Astrocyte of the spinal cord (primary cell): Measurements from ENCODE around the gene ME3.
A peak's percentile ranks its signal among the peaks of the same experiment; 100 is the strongest.
"Not testable (repeated sequence)": the region's sequence is repeated elsewhere in the genome, so short reads cannot be mapped to it uniquely, and the experiment has no call there.

Experiments
- DNase-seq: peaks from one replicate; pipeline ENCODE4 v3.0.0; 2011; ENCODE audit warnings: low read depth, low spot score
- H3K4me3 ChIP-seq: 2 replicates; pipeline ENCODE4 v1.5.1; 2011; ENCODE audit warnings: low read depth, mild to moderate bottlenecking, low read length, moderate library complexity
- in situ Hi-C: cut with HindIII; loops from 2 replicates; pipeline ENCODE4 v1.10.0; 2017; ENCODE audit warnings: low sequenced_read_pairs
- TF ChIP-seq, protein P1 (sequence below): IDR thresholded peaks from 2 replicates; pipeline ENCODE4 v1.5.1; 2012; ENCODE audit warnings: low read depth, mild to moderate bottlenecking, low read length, inconsistent platforms

The ME3 gene

GRCh38 chr11:86663291-86663690 lies 9.1 kb downstream of the ME3 start:
- H3K4me3 ChIP-seq = no peak overlapping the region
- no peak for DNase-seq
- TF ChIP-seq, protein P1, sequence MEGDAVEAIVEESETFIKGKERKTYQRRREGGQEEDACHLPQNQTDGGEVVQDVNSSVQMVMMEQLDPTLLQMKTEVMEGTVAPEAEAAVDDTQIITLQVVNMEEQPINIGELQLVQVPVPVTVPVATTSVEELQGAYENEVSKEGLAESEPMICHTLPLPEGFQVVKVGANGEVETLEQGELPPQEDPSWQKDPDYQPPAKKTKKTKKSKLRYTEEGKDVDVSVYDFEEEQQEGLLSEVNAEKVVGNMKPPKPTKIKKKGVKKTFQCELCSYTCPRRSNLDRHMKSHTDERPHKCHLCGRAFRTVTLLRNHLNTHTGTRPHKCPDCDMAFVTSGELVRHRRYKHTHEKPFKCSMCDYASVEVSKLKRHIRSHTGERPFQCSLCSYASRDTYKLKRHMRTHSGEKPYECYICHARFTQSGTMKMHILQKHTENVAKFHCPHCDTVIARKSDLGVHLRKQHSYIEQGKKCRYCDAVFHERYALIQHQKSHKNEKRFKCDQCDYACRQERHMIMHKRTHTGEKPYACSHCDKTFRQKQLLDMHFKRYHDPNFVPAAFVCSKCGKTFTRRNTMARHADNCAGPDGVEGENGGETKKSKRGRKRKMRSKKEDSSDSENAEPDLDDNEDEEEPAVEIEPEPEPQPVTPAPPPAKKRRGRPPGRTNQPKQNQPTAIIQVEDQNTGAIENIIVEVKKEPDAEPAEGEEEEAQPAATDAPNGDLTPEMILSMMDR = no peak
- in situ Hi-C loops = no loop called here

DNA sequence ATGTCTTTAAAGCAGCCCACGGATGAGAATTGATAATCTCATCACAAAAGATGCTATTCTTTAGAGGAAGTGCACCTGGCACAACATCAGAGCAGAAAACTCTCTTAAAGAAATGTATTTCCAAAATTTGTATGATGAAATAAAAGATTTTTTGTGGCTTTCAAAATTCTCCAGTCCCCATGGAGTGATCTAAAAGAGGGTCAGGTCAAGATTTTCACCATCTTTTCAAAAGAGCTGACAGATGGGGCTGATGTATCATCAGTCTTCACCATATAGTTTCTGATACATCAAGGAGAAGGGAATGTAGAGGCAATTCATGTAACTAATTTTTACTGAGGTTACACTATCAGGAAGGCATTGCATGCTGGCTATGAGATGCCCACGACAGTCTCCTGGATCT lies 11.7 kb downstream of the ME3 start:
- TF ChIP-seq, protein P1 = no peak
- in situ Hi-C loops = no loop called here
- no peak overlapping the region for H3K4me3 ChIP-seq
- DNase-seq = no peak

GRCh38 chr11:86660088-86660487 lies 12.3 kb downstream of the ME3 start:
- peak; percentile 62 for DNase-seq
- TF ChIP-seq, protein P1 = no peak
- no peak overlapping the region for H3K4me3 ChIP-seq
- in situ Hi-C loops = no loop called here

- DNase-seq = no peak
- no peak overlapping the region for H3K4me3 ChIP-seq
- TF ChIP-seq, protein P1 = no peak
- in situ Hi-C loops = no loop called here
Measured at GRCh38 chr11:86658534-86658933, 13.9 kb downstream of the ME3 start.

- H3K4me3 ChIP-seq, in situ Hi-C loops, DNase-seq: not testable (repeated sequence)
Measured at GRCh38 chr11:86645212-86645611, 27.2 kb downstream of the ME3 start.

DNA sequence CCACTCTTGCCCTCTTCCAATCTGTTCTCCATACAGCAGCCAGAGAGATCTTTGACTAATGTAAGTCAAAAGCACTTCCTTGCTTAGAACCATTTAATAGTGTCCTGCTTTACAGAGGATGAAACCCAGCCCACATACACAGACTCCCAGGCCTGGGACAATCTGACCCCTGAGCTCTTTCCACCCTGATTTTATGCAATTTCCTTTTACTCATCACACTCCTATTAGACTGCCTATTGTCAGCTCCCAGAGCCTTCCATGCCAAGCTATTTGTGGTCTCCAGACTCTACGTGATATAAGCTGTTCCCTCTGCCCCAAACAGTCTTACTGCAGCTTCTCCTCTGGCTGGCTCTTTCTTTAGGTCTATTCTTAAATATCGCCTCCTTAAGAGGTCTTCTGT lies 28.1 kb downstream of the ME3 start:
- DNase-seq = peak; percentile 70
- H3K4me3 ChIP-seq = no peak overlapping the region
- in situ Hi-C loops = no loop called here
- TF ChIP-seq, protein P1 = no peak

GRCh38 chr11:86641537-86642261 lies 30.7 kb downstream of the ME3 start:
- no peak overlapping the region for H3K4me3 ChIP-seq
- in situ Hi-C loops = no loop called here
- no peak for DNase-seq
- TF ChIP-seq, protein P1 = no peak
